NCI-H82 treated with DMSO at 0.1 percent for 48 hours (cell line): ENCODE data around the gene TRIM28.
"Not testable (repeated sequence)": the region's sequence is repeated elsewhere in the genome, so short reads cannot be mapped to it uniquely, and the experiment has no call there.

ENCODE experiments used
- DNase-seq: peaks from one replicate; lab custom pipeline; 2025; ENCODE audit not compliant: unreplicated experiment; lab: John Stamatoyannopoulos, UW

TRIM28 gene

GRCh38 chr19:58518256-58519086 is 25.4 kb upstream of the TRIM28 start:
- DNase-seq, result no peak

DNA sequence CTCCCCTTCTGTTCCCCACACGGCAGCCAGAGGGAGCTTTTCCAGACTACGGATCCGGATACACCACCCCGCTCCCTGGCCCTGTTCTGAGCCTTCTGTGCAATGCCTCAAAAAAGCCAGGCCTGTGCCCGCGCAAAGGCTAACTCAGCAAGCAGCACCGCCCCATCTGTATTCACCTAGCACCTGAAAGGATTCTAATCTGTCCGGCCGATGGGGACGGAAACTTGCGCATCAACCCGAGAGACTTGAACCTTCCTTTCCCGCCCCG is 24.8 kb upstream of the TRIM28 start:
- peak; percentile 73 for DNase-seq

DNA sequence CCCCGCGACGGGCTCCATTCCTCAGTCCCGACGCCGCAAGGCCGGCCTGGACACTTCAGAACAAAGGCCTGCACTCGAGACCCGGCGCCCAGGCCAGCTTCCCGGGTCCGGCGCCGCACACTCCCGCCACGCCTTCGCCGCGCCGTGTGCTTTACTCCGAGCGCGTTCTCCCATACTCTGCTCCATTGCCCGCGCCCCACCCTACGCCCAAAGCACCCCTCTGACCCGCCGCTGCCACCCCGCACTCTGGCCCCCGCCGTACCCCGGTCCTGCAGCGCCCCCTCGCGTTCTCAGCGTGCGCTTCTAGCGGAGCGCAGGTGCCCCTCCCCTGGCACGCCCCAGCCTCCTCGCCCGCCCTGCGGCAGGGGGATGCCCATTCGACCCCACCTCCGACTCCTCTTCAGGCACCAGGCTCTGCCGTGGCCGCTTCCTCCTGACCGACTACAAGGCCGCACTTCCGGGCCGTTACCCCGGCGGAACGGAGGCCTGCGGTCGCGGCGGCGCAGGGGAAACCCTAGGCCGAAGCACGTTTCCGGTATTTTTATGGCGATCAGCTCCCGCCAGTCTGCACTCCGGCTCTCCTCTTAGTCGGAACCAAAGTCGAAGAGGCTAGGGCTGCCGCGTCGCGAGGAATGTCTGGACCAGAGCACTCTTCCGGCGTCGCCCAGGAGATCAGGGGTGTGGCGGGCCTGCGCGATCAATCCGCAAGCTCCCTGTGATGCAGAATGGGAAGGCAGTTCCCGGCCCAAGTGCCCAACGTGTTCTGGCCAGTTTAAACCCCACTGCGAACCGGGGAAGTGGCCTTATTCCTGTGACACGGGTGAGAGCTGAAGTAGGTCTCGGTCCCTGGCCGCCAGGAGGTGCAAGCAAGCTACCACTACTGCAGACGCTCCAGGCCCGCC is 24.3 kb upstream of the TRIM28 start, which contains the start of gene ZBTB45:
ZBTB45 (minus strand) TSS at position 456 of the 902 bp plus-strand sequence. CDS start 2,137 bp downstream, outside the sequence.
- peak; percentile 96 for DNase-seq

- DNase-seq, result no peak
These were observed 23.6 kb upstream of the TRIM28 start for GRCh38 chr19:58520257-58520599.

GRCh38 chr19:58521651-58522050 is 22.2 kb upstream of the TRIM28 start:
- DNase-seq, result no peak

DNA sequence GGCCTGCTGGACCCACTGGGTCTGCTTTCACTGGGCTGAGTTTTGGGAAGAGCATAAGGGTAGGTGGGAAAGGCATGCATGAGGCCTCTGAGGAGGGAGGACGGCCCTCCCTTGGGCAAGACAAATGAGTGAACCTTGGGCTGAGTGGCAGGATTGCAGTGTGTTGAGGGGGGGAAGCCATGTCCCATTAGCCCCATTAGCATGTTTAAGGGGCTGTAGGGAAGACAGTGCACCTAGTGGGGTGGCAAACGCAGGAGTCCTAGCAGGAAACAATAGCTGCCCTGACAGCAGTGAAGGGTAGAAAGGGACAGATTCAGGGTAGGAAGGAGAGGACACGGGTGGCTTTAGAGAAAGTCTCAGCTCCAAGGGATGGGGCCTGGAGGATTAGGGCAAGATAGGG is 21.2 kb upstream of the TRIM28 start:
- no peak for DNase-seq

GRCh38 chr19:58529405-58529804 is 14.5 kb upstream of the TRIM28 start:
- no peak for DNase-seq

DNA sequence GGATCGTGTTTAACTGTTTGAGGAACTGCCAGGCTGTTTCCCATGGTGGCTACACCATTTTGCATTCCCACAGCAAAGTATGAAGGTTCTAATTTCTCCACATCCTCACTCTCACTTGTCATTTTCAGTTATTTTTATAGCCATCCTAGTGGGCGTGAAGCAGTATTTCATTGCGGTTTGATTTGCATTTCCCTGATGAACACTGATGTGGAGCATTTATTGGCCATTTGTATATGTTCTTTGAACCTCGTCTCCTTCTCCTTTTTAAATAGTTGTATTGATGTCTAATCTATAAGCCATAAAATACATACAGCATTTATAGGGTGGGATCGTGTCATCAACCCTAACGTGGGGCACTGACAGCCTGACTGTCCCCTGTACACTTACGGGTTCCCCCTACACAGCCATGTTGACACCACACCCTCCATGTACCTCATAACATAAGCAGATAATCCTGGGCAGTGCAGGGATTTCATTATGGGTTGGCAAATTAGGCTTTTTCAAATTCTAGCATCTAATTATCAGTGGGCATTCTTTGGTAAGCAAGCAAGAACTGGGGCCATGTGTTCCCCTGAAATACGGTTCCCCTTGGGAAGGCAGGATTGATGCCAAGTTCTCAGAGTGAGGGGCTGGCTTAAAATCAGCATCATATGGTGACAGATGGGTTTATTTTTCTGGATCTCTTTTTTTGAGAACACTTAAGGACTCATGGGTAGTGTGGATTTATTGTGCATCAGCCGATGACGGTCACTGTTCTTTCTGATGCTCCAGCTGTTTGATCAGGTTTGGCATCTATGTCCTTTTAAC is 12.6 kb upstream of the TRIM28 start:
- no peak for DNase-seq

GRCh38 chr19:58535857-58536256 is 8.0 kb upstream of the TRIM28 start:
- DNase-seq, result no peak

GRCh38 chr19:58536852-58537798 is 6.7 kb upstream of the TRIM28 start:
- no peak for DNase-seq

DNA sequence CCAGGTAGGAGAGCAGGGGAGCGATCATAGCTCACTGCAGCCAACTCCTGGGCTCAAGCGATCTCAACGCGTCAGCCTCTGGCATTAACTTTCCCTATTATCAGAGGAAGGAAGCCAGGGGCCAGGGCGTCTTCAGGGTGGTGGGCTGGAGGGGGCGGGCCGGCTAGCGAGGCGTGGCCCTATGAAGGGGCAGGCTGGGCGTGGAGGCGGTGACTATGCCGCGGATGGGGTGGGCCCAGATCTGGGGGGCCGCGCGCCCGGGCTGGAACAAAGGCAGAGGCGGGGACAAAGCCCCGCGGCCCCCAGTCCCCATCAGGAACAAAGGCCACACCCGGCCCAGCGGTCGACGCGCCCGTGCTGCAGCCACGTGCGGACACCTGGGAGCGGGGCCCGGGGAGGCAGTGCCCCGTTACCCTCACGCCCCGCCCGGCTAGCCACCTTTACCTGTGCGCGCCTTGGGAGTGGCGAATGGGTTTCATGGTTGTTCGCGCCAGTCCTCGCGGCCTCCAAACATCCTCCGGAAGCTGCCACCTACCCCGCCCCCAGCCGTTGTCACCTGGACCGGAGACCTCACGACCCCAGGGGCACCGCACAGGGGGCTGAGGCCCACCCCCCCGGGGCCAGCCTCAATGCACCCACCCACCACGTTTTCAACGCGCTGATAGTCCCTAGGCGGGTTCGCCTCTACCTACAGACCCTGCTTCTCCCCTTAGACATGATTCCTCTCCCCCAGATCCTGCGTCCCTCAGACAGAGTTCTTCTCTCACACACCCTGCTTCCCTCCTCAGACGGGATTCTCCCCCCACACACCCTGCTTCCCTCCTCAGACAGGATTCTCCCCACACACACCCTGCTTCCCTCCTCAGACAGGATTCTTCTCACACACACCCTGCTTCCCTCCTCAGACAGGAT is 5.4 kb upstream of the TRIM28 start:
- DNase-seq, result peak; percentile 81

- DNase-seq, result not testable (repeated sequence)
These were observed 4.7 kb upstream of the TRIM28 start for GRCh38 chr19:58539169-58539559.

DNA sequence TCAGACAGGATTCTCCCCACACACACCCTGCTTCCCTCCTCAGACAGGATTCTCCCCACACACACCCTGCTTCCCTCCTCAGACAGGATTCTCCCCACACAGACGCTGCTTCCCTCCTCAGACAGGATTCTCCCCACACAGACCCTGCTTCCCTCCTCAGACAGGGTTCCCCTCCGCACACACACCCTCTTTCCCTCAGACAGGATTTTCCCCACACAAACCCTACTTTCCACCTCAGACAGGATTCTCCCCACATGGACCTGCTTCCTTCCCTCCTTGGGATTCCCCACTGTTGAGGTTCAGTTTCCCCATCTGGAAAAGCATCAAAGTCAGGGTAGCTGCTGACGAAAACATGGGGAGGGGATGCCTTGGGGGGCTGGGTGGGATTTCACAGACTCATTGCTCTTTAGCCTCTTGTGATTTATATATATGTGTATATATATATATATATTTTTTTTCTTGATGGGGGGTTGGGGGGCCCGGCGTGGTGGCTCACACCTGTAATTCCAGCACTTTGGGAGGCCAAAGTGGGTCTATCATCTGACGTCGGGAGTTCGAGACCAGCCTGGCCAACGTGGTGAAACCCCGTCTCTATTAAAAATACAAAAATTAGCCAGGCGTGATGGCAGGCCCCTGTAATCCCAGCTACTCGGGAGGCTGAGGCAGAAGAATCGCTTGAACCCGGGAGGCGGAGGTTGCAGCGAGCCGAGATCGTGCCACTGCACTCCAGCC is 1.1 kb upstream of the TRIM28 start:
- not testable (repeated sequence) for DNase-seq

- DNase-seq, result no peak
These were observed 874 bp downstream of the TRIM28 start for GRCh38 chr19:58544591-58545285.

GRCh38 chr19:58545286-58546018 is 1.6 kb downstream of the TRIM28 start:
- DNase-seq, result no peak

GRCh38 chr19:58546019-58546530 is 2.2 kb downstream of the TRIM28 start:
- DNase-seq, result no peak
